H1 (cell line): ENCODE data around the gene JAKMIP2. TPM values are rescaled to one million over a fixed set of nuclear protein-coding genes. Genes with fewer than 3 reads are reported as not detected.

Source experiments
- E2F6 ChIP-seq: IDR thresholded peaks from 2 replicates; pipeline ENCODE4 v1.6.1; 2012; ENCODE audit warnings: inconsistent platforms
- NANOG ChIP-seq: IDR thresholded peaks from 2 replicates; pipeline ENCODE4 v1.6.1; 2011; ENCODE audit warnings: low read length, low read depth, mild to moderate bottlenecking, inconsistent platforms; ENCODE audit not compliant: insufficient read depth, poor library complexity, severe bottlenecking
- SAP30 ChIP-seq: fragments of 300-600 bp; sonication (generic); IDR thresholded peaks from 2 replicates; pipeline ENCODE4 v1.7.1; 2012; ENCODE audit warnings: low read length, moderate library complexity, mild to moderate bottlenecking, inconsistent platforms; ENCODE audit not compliant: insufficient read depth, insufficient replicate concordance
- SIRT6 ChIP-seq: IDR thresholded peaks from one replicate; pipeline ENCODE4 v1.7.1; 2012; ENCODE audit warnings: low read length, inconsistent platforms
- TAF1 ChIP-seq: IDR thresholded peaks from 2 replicates; pipeline ENCODE4 v1.6.1; 2011; ENCODE audit warnings: mild to moderate bottlenecking, low read depth, low read length
- TCF12 ChIP-seq: IDR thresholded peaks from 2 replicates; pipeline ENCODE4 v1.6.1; 2011; ENCODE audit warnings: low read depth, mild to moderate bottlenecking, low read length
- polyA plus RNA-seq, 7 experiments: library from polyadenylated mRNA; depleted of rRNA in 3 of 7; stranded (reverse) in 5 of 7; unstranded in 2 of 7; fragments of >200 nt in 5 of 7; fragments of 200-250 nt in 2 of 7; gene quantifications; 1 replicate in 5 of 7; 2 replicates in 1 of 7; 4 replicates in 1 of 7; pipeline versions ENCODE4 v1.2.1 to v1.2.3, GENCODE V29; 2011 to 2013; ENCODE audit warnings: missing spikeins in 2 of 7, mixed read lengths in 2 of 7
- total RNA-seq: library from RNA; stranded (reverse); fragmentation: NEBNext Ultra II Directional; extraction: Animal tissue kit (Norgen Biotek cat#: 25700); gene quantifications from 2 replicates; pipeline ENCODE4 v1.2.1, GENCODE V29; 2021

Gene JAKMIP2
- total and polyA plus RNA-seq, 2 of the 8 experiments (the other 6 are each of a cell fraction or from before 2014, with no cell fraction given) = 2.4 to 13.6 TPM

DNA sequence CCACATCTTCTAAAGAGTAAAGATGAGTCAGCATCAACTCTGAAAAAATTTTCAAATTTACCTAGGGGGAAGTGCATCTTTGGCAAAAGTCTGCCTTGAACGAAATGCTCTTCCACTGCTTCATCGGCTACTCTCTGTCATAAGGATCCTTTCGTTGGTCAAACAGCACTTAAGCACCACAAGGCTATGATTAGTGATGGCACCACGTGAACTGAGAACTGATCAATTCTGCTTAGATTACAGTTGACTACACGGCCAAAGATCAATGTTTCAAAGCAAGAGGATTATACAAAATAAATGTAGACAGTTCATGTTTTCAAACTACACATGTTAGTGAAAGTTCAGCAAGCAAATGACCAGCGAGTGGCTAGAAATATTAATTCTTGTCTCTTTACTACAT, 9.4 kb downstream of the JAKMIP2 start (continued):
- no peak for TF ChIP-seq E2F6
- no peak for TF ChIP-seq NANOG
- no peak for TF ChIP-seq TAF1
- TF ChIP-seq SAP30 = no peak
- no peak for TF ChIP-seq TCF12
- TF ChIP-seq SIRT6 = no peak
